ENCODE measurements around the gene KIR2DL1.
"Not testable (repeated sequence)": the region's sequence is repeated elsewhere in the genome, so short reads cannot be mapped to it uniquely, and the experiment has no call there.

- TF ChIP-seq, protein P1, sequence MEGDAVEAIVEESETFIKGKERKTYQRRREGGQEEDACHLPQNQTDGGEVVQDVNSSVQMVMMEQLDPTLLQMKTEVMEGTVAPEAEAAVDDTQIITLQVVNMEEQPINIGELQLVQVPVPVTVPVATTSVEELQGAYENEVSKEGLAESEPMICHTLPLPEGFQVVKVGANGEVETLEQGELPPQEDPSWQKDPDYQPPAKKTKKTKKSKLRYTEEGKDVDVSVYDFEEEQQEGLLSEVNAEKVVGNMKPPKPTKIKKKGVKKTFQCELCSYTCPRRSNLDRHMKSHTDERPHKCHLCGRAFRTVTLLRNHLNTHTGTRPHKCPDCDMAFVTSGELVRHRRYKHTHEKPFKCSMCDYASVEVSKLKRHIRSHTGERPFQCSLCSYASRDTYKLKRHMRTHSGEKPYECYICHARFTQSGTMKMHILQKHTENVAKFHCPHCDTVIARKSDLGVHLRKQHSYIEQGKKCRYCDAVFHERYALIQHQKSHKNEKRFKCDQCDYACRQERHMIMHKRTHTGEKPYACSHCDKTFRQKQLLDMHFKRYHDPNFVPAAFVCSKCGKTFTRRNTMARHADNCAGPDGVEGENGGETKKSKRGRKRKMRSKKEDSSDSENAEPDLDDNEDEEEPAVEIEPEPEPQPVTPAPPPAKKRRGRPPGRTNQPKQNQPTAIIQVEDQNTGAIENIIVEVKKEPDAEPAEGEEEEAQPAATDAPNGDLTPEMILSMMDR (IDR thresholded peaks at IDR 0.05), result not testable (repeated sequence)
- TF ChIP-seq, protein P2, sequence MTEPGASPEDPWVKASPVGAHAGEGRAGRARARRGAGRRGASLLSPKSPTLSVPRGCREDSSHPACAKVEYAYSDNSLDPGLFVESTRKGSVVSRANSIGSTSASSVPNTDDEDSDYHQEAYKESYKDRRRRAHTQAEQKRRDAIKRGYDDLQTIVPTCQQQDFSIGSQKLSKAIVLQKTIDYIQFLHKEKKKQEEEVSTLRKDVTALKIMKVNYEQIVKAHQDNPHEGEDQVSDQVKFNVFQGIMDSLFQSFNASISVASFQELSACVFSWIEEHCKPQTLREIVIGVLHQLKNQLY (CRISPR knock-in tag; IDR thresholded peaks at IDR 0.05), result not testable (repeated sequence)
- TF ChIP-seq ZMAT4 (CRISPR knock-in tag; IDR thresholded peaks at IDR 0.05); SP1 (CRISPR knock-in tag; conservative IDR thresholded peaks at IDR 0.05); AFF4 (CRISPR knock-in tag; IDR thresholded peaks at IDR 0.05; ENCODE audit: borderline replicate concordance); USF2 (CRISPR knock-in tag; IDR thresholded peaks at IDR 0.05); ZNF121 (CRISPR knock-in tag; IDR thresholded peaks at IDR 0.05); KAT7 (CRISPR knock-in tag; IDR thresholded peaks at IDR 0.05; ENCODE audit: borderline replicate concordance); MYBL2 (CRISPR knock-in tag; IDR thresholded peaks at IDR 0.05); OVOL2 (CRISPR knock-in tag; IDR thresholded peaks at IDR 0.05; ENCODE audit: borderline replicate concordance); ZNF219 (CRISPR knock-in tag; IDR thresholded peaks at IDR 0.05; ENCODE audit: borderline replicate concordance); FOXP1 (CRISPR knock-in tag; IDR thresholded peaks at IDR 0.05; ENCODE audit: borderline replicate concordance); IRF2 (CRISPR knock-in tag; IDR thresholded peaks at IDR 0.05; ENCODE audit: borderline replicate concordance, low read depth): not testable (repeated sequence)
- TF ChIP-seq, protein P3, sequence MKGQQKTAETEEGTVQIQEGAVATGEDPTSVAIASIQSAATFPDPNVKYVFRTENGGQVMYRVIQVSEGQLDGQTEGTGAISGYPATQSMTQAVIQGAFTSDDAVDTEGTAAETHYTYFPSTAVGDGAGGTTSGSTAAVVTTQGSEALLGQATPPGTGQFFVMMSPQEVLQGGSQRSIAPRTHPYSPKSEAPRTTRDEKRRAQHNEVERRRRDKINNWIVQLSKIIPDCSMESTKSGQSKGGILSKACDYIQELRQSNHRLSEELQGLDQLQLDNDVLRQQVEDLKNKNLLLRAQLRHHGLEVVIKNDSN (CRISPR knock-in tag; IDR thresholded peaks at IDR 0.05), result not testable (repeated sequence)
These were observed 13.1 kb upstream of the KIR2DL1 start for GRCh38 chr19:54756204-54757110.

Data from WTC11 (cell line).